ENCODE results near the gene STAT5A.
"Not testable (repeated sequence)": the region's sequence is repeated elsewhere in the genome, so short reads cannot be mapped to it uniquely, and the experiment has no call there.

Gene STAT5A

GRCh38 chr17:42287977-42288802, at the start of gene STAT5A:
TSS of gene STAT5A (plus strand) at chr17:42288498. CDS start at chr17:42289412, 914 bp downstream.
- Histone ChIP-seq H3K36me3 (ENCODE audit: insufficient read depth, low read length) (no peaks in the 10 kb centered on the region), H3K9me3 (ENCODE audit: control insufficient read depth, insufficient read depth, low read length) (no peaks in the 10 kb centered on the region), H3K9ac (ENCODE audit: low read depth, low read length) (peak within 1 kb of the TSS; percentile 56), H3K4me1 (ENCODE audit: insufficient read depth, low read length) (peaks cover 10% of the 10 kb centered on the region)

GRCh38 chr17:42239576-42239975, 48.7 kb upstream of the STAT5A start:
- not testable (repeated sequence) for H3K36me3 ChIP-seq (ENCODE audit: insufficient read depth, low read length); H3K9me3 ChIP-seq (ENCODE audit: control insufficient read depth, insufficient read depth, low read length); H3K9ac ChIP-seq (ENCODE audit: low read depth, low read length)

GRCh38 chr17:42240201-42240600, 48.1 kb upstream of the STAT5A start:
- Histone ChIP-seq H3K9me3 (ENCODE audit: control insufficient read depth, insufficient read depth, low read length) (no peaks in the 10 kb centered on the region), H3K4me1 (ENCODE audit: insufficient read depth, low read length) (no peaks in the 10 kb centered on the region), H3K9ac (ENCODE audit: low read depth, low read length) (no peak overlapping the region), H3K36me3 (ENCODE audit: insufficient read depth, low read length) (no peaks in the 10 kb centered on the region)

More at GRCh38 chr17:42239576-42239975, 48.7 kb upstream of the STAT5A start:
- not testable (repeated sequence) for H3K4me1 ChIP-seq (ENCODE audit: insufficient read depth, low read length)

GRCh38 chr17:42240863-42241262, 47.4 kb upstream of the STAT5A start:
- H3K9ac ChIP-seq (ENCODE audit: low read depth, low read length); H3K36me3 ChIP-seq (ENCODE audit: insufficient read depth, low read length); H3K9me3 ChIP-seq (ENCODE audit: control insufficient read depth, insufficient read depth, low read length); H3K4me1 ChIP-seq (ENCODE audit: insufficient read depth, low read length): not testable (repeated sequence)

GRCh38 chr17:42241871-42242270, 46.4 kb upstream of the STAT5A start:
- Histone ChIP-seq H3K36me3 (ENCODE audit: insufficient read depth, low read length) (no peaks in the 10 kb centered on the region), H3K9me3 (ENCODE audit: control insufficient read depth, insufficient read depth, low read length) (no peaks in the 10 kb centered on the region), H3K4me1 (ENCODE audit: insufficient read depth, low read length) (peaks cover 4% of the 10 kb centered on the region; the same call in 1 of the 2 replicates), H3K9ac (ENCODE audit: low read depth, low read length) (no peak overlapping the region)

GRCh38 chr17:42243493-42243982, 44.8 kb upstream of the STAT5A start:
- H3K9me3 ChIP-seq (ENCODE audit: control insufficient read depth, insufficient read depth, low read length), result no peaks in the 10 kb centered on the region
- no peak overlapping the region for H3K9ac ChIP-seq (ENCODE audit: low read depth, low read length)
- no peaks in the 10 kb centered on the region for H3K36me3 ChIP-seq (ENCODE audit: insufficient read depth, low read length)
- peaks cover 4% of the 10 kb centered on the region; the same call in 1 of the 2 replicates for H3K4me1 ChIP-seq (ENCODE audit: insufficient read depth, low read length)

- not testable (repeated sequence) for H3K4me1 ChIP-seq (ENCODE audit: insufficient read depth, low read length); H3K9me3 ChIP-seq (ENCODE audit: control insufficient read depth, insufficient read depth, low read length); H3K9ac ChIP-seq (ENCODE audit: low read depth, low read length); H3K36me3 ChIP-seq (ENCODE audit: insufficient read depth, low read length)
Observed at GRCh38 chr17:42244116-42244515, 44.2 kb upstream of the STAT5A start.

- H3K4me1 ChIP-seq (ENCODE audit: insufficient read depth, low read length); H3K9ac ChIP-seq (ENCODE audit: low read depth, low read length); H3K36me3 ChIP-seq (ENCODE audit: insufficient read depth, low read length); H3K9me3 ChIP-seq (ENCODE audit: control insufficient read depth, insufficient read depth, low read length): not testable (repeated sequence)
Observed at GRCh38 chr17:42245183-42245582, 43.1 kb upstream of the STAT5A start.

GRCh38 chr17:42246515-42246914, 41.8 kb upstream of the STAT5A start:
- H3K4me1 ChIP-seq (ENCODE audit: insufficient read depth, low read length), result peaks cover 8% of the 10 kb centered on the region; the same call in 1 of the 2 replicates
- no peaks in the 10 kb centered on the region for H3K36me3 ChIP-seq (ENCODE audit: insufficient read depth, low read length)
- no peaks in the 10 kb centered on the region for H3K9me3 ChIP-seq (ENCODE audit: control insufficient read depth, insufficient read depth, low read length)
- H3K9ac ChIP-seq (ENCODE audit: low read depth, low read length), result no peak overlapping the region

- H3K4me1 ChIP-seq (ENCODE audit: insufficient read depth, low read length), result peaks cover 8% of the 10 kb centered on the region; the same call in 1 of the 2 replicates
- H3K9me3 ChIP-seq (ENCODE audit: control insufficient read depth, insufficient read depth, low read length), result no peaks in the 10 kb centered on the region; the same call in 1 of the 2 replicates
- H3K9ac ChIP-seq (ENCODE audit: low read depth, low read length), result no peak overlapping the region
- no peaks in the 10 kb centered on the region for H3K36me3 ChIP-seq (ENCODE audit: insufficient read depth, low read length)
Observed at GRCh38 chr17:42247734-42248133, 40.6 kb upstream of the STAT5A start.

- H3K9me3 ChIP-seq (ENCODE audit: control insufficient read depth, insufficient read depth, low read length), result no peaks in the 10 kb centered on the region; the same call in 1 of the 2 replicates
- no peak overlapping the region for H3K9ac ChIP-seq (ENCODE audit: low read depth, low read length)
- H3K36me3 ChIP-seq (ENCODE audit: insufficient read depth, low read length), result no peaks in the 10 kb centered on the region
- peaks cover 8% of the 10 kb centered on the region; the same call in 1 of the 2 replicates for H3K4me1 ChIP-seq (ENCODE audit: insufficient read depth, low read length)
Observed at GRCh38 chr17:42248351-42249179, 39.7 kb upstream of the STAT5A start.

GRCh38 chr17:42249681-42250446, 38.4 kb upstream of the STAT5A start:
- Histone ChIP-seq H3K9ac (ENCODE audit: low read depth, low read length) (no peak overlapping the region), H3K36me3 (ENCODE audit: insufficient read depth, low read length) (no peaks in the 10 kb centered on the region), H3K4me1 (ENCODE audit: insufficient read depth, low read length) (peaks cover 8% of the 10 kb centered on the region; the same call in 1 of the 2 replicates)

GRCh38 chr17:42251115-42251514, 37.2 kb upstream of the STAT5A start:
- Histone ChIP-seq H3K4me1 (ENCODE audit: insufficient read depth, low read length) (peaks cover 8% of the 10 kb centered on the region; the same call in 1 of the 2 replicates), H3K9me3 (ENCODE audit: control insufficient read depth, insufficient read depth, low read length) (no peaks in the 10 kb centered on the region; the same call in 1 of the 2 replicates), H3K9ac (ENCODE audit: low read depth, low read length) (no peak overlapping the region), H3K36me3 (ENCODE audit: insufficient read depth, low read length) (no peaks in the 10 kb centered on the region)

More at GRCh38 chr17:42249681-42250446, 38.4 kb upstream of the STAT5A start:
- H3K9me3 ChIP-seq (ENCODE audit: control insufficient read depth, insufficient read depth, low read length), result no peaks in the 10 kb centered on the region; the same call in 1 of the 2 replicates
